GM10266 (cell line): Measurements from ENCODE around the gene SIRPB2.
A peak's percentile ranks its signal among the peaks of the same experiment; 100 is the strongest.

Source experiments
- DNase-seq: peaks from one replicate; pipeline ENCODE4 v3.0.0; 2012; ENCODE audit errors: extremely low spot score
- CTCF ChIP-seq: IDR thresholded peaks from 2 replicates; pipeline ENCODE4 v1.5.1; 2012; ENCODE audit warnings: mild to moderate bottlenecking, low read depth; ENCODE audit not compliant: control insufficient read depth, insufficient read depth; ENCODE audit errors: missing control alignments

Gene SIRPB2

GRCh38 chr20:1517010-1517409, 25.8 kb upstream of the SIRPB2 start:
- no peak for DNase-seq
- no peak for TF ChIP-seq CTCF

GRCh38 chr20:1513801-1514200, 22.6 kb upstream of the SIRPB2 start:
- TF ChIP-seq CTCF: no peak
- no peak for DNase-seq

GRCh38 chr20:1509237-1509636, 18.0 kb upstream of the SIRPB2 start:
- TF ChIP-seq CTCF: peak; percentile 48
- peak; percentile 23 for DNase-seq

GRCh38 chr20:1508574-1508973, 17.4 kb upstream of the SIRPB2 start:
- no peak for DNase-seq
- no peak for TF ChIP-seq CTCF

GRCh38 chr20:1507276-1507675, 16.1 kb upstream of the SIRPB2 start:
- TF ChIP-seq CTCF: no peak
- no peak for DNase-seq

- no peak for DNase-seq
These were observed 14.7 kb upstream of the SIRPB2 start for GRCh38 chr20:1505871-1506270.

GRCh38 chr20:1505361-1505760, 14.1 kb upstream of the SIRPB2 start:
- DNase-seq: no peak
- TF ChIP-seq CTCF: no peak

More at GRCh38 chr20:1505871-1506270, 14.7 kb upstream of the SIRPB2 start:
- TF ChIP-seq CTCF: no peak
